GM18499 (cell line): Measurements from ENCODE around the gene MPRIP.

Experiments
- ATAC-seq: cut with Tn5 transposase; IDR thresholded peaks from one replicate; pipeline ENCODE4 v1.9.1; 2021; ENCODE audit warnings: moderate number of reproducible peaks; ENCODE audit not compliant: insufficient read depth, unreplicated experiment

The MPRIP gene

GRCh38 chr17:17081304-17081940 is 39.2 kb downstream of the MPRIP start:
- no peak for ATAC-seq

DNA sequence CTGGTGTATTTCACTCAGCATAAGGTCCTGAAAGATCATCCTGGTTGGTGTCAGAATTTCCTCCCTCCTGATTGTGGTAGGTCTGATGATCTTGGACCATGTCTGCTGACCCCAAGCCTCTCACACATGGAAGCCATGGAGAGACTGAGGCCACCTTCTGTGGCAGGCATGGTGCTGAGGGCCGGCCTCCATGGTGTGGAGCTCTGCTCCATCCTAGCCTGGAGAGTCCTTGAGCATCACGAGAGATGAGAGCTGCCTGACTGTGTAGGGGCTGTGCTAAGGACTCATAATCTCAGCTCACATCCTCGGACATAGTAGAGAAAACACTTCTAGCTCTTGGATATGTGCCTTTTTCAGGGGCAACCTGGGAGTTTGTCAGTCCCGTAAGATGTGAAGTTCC is 40.6 kb downstream of the MPRIP start:
- no peak for ATAC-seq

- ATAC-seq = no peak
Observed at GRCh38 chr17:17084317-17084835, 42.1 kb downstream of the MPRIP start.

DNA sequence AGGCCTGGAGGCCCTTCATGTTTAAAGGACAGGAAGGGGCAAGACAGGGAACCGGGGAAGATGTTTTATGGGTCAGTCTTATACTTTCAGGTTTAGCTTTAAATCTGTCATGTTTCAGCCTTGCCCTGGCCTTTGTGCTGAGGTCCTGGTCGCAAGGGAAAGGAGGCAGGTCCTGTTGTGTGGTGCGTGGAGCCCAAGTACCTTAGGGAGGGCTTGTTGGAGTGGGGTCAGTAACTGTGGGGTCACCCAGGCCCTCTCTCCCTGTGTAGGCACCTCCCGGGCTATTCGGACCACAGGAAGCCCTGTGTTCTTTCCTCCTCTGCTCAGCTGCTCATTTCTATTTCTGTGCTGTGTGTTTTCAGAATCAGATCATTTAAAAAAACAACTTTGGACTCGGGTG is 42.7 kb downstream of the MPRIP start:
- no peak for ATAC-seq

- no peak for ATAC-seq
Observed at GRCh38 chr17:17086585-17086984, 44.3 kb downstream of the MPRIP start.

GRCh38 chr17:17087424-17088015 is 45.3 kb downstream of the MPRIP start:
- no peak for ATAC-seq

GRCh38 chr17:17088086-17088485 is 45.8 kb downstream of the MPRIP start:
- ATAC-seq = no peak

DNA sequence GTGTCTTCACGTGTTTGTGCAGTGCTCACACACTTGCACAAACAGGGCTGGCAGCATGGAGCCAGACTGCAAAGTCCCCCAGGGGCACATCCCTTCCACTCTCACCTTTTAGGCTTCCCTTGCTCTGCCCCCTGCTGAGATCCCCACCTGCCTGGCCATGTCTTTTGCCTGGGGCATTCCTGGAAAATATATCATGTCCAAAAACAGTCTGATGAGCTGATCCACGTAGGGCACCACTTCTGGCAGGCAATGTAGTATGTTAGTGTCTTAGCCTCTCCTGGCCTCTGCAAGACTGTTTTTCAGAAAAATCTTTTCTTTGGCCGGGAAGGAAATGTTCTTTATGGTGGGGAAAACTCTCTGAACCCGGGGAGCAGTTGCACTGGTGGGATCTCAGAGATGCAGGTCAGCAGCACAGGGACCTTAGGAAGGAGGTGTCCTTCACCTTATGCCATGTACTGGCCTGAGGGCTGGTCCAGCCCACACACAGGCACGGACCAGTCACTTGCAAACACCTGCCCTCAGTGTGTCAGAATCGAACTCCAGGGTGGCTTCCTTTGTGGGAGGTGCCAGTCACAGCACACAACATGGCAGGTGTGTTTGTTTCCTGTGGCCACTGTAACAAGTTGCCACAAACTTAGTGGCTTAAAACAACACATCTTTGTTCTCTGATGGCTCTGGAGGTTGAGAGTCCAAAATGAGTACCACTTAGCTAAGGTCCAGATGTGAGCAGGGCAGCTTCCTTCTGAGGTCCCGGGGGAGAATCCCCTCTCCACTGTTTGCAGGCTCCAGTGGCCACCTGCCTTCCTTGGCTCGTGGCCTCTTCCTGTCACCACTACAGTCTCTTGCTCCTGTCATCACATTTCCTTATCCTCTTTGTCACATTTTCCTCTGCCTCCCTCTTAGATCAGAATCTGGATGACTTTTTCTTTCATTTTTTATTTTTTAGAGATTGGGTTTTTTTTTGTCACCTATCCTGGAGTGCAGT is 46.6 kb downstream of the MPRIP start:
- ATAC-seq = no peak

- ATAC-seq = no peak
Observed at GRCh38 chr17:17089796-17090641, 47.8 kb downstream of the MPRIP start.

GRCh38 chr17:17090642-17091103 is 48.4 kb downstream of the MPRIP start:
- no peak for ATAC-seq

DNA sequence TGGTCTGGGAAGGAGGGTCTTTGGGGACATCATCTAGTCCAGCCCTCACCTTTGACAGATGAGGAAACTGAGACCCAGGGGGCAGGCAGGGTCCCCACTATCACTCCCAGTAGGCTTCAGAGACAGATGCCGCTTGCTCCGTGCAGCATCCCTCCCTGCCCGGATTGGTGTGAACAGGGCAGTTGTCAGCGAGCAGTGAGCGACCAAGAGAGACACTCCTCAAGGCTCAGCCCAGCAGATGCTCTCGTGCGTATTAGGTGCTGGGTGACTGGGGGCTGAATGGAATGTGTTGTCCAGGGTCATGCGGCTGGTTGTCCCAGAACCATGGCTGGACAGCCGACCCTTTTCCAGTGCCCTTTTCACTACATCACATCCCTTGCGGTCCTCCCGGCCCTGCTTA is 49.0 kb downstream of the MPRIP start:
- no peak for ATAC-seq

DNA sequence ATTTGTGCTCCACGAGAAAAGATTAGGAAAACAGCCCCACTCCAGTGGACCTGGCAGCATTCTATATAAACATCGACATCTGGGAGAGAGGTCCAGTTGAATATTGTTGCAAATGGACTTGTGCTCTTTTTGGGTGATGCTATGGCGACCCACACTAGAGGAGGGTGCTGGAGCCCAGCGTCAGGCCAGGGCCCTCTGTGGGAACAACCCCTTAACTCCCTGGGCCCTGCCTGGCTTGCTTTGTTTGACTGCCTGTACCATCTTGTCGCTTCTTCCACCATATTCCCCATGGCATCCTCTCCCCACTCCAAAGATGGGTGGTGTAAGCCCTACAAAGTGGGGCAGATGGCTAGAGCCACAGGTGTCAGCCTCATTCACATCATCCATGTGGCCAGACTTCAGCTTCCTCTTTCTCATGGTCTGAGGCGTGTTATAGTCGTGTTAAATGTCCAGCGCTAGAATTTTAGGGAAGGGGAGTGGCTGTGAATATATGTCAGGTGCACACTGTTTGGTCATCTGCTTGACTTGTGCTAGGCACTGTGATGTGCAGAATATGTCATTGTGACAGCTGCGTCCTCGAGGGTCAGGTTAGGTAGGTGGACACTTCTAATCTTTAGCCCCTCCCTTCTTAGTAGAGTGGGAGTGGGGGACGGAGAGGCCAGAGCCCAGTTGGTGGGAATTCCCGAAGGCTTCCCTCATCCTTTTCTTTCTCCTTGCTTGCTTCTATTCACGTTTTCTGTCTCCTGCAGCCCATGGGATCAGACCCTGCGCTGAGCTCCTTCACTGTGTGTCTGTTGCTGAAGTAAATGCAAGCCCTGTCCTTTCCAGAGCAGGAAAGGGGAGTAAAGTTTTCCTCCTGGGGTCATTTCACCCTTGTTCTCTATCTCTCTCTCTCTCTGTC is 49.8 kb downstream of the MPRIP start:
- no peak for ATAC-seq

DNA sequence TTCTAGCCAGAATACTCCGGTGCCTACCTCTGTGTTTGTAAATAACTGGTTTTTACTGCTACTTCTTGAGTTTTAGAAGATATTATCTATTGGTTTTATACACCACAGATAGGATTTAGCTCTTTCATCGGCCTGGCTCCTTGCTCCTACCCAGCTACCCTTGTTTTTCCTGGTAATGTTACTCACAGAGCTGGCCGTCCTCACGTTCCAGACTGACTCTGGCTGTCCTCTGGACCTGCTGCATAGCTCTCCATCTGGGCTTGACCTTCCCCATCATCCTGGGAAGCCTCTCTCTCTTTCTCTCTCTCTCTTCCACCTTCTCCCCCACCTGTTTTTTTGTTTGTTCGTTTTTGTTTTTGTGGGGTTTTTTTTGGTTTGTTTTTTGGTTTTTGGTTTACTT is 51.5 kb downstream of the MPRIP start:
- ATAC-seq = no peak

GRCh38 chr17:17096438-17097178 is 54.4 kb downstream of the MPRIP start:
- no peak for ATAC-seq

DNA sequence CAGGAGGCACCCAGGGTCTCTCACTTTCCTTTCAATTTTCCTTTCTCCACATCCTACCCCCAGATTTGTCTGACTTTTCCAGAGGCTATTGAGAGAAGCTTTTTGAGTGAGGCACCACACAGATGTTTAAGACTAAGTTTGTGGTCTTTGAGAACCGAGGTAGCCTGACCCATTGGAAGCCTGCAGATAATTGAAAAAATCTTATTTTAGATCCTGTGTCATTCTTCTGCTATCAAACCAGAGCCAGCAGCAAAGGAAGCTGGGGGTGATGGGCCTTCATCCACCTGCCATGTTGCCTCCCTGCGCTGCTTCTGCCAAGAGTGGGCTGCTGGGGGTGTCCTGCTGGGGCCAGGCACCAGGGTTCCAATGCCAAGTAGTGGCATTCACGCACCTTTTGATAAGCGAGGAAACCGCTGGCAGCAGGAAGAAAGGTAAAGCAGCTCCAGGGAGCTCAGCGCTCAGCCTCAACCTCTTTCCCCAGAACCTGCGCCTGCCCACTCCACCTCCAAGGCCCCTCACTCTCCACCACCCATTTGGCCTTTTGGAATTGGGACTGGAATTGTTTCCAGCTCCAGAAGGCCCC is 55.6 kb downstream of the MPRIP start:
- ATAC-seq = no peak

- ATAC-seq = no peak
Observed at GRCh38 chr17:17098551-17099179, 56.4 kb downstream of the MPRIP start.

GRCh38 chr17:17102176-17102575 is 59.9 kb downstream of the MPRIP start:
- no peak for ATAC-seq

- ATAC-seq = no peak
Observed at GRCh38 chr17:17103160-17103559, 60.9 kb downstream of the MPRIP start.
